GM20000 (cell line): ENCODE data around the gene KCNIP1.

Experiments used
- DNase-seq: peaks from one replicate; pipeline ENCODE4 v3.0.0; 2012; ENCODE audit warnings: low spot score
- TF ChIP-seq, protein P1 (sequence below): IDR thresholded peaks from 2 replicates; pipeline ENCODE4 v1.5.1; 2012; ENCODE audit warnings: mild to moderate bottlenecking, control low read depth; ENCODE audit errors: extremely low read depth, missing control alignments

KCNIP1 gene

DNA sequence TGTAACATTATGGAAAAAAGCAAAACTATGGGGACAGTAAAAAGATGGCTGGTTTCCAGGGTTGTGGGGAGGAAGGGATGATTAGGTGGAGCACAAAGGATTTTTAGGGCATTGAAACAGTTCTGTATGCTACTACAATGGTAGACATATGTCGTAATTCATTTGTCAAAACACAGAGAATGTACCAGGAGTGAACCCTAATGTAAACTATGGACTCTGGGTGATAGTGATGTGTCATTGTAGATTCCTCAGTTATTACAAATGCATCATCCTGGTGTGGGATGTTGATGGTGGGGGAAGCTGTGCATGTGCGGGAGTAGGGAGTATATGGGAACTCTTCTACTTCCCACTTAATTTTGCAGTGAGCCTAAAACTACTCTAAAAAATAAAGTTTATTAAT is 144.7 kb downstream of the KCNIP1 start:
- TF ChIP-seq, protein P1, sequence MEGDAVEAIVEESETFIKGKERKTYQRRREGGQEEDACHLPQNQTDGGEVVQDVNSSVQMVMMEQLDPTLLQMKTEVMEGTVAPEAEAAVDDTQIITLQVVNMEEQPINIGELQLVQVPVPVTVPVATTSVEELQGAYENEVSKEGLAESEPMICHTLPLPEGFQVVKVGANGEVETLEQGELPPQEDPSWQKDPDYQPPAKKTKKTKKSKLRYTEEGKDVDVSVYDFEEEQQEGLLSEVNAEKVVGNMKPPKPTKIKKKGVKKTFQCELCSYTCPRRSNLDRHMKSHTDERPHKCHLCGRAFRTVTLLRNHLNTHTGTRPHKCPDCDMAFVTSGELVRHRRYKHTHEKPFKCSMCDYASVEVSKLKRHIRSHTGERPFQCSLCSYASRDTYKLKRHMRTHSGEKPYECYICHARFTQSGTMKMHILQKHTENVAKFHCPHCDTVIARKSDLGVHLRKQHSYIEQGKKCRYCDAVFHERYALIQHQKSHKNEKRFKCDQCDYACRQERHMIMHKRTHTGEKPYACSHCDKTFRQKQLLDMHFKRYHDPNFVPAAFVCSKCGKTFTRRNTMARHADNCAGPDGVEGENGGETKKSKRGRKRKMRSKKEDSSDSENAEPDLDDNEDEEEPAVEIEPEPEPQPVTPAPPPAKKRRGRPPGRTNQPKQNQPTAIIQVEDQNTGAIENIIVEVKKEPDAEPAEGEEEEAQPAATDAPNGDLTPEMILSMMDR = no peak
- DNase-seq = no peak

DNA sequence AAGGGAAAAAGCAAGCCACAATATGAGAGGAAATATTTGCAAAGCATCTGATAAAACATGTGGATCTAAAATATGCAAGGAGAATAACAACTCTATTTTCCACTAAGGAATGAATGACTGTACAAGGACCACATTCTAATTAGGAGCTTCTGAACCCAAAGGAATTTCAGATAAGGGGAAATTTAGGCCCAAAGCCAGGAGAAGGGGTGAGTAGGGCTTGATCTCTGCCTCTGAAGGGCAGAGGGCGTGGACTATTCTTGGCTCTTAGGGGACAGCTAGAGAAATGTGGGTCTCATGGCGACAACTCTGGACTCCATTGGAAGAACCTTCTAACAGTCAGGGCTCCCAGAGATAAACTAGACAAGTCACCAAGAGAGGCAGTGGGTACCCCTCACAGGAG is 147.0 kb downstream of the KCNIP1 start:
- TF ChIP-seq, protein P1 = no peak
- no peak for DNase-seq

DNA sequence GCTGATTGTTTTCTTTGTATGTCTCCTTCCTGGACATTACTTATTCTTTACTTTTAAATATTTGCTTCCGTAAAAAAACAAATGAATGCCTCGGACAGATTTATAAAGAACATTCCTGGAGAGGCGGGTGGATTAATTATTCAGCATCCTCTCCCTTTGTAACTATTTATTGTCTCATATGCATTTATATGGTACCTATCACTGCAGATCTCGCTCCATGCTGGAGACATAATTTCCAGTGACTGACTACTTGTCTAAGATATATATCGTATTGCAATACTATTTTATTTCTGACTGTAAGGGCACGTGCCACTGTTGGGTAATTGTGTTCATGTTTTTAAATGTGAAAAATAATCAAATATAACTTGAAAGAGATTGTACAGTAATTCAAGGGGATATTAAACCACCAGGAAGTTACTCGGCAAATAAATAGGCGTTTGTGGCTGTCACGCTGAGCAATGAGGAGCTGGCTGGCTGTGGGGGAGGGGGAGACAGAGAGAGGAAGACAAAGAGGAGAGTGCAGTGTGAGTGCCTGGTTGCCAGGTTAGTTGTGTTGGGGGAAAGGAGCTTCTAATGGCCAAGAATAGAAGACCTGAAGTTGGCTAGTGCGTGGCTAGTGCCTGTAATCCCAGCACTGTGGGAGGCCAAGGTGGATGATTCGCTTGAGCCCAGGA is 147.9 kb downstream of the KCNIP1 start:
- DNase-seq = no peak
- TF ChIP-seq, protein P1 = no peak

DNA sequence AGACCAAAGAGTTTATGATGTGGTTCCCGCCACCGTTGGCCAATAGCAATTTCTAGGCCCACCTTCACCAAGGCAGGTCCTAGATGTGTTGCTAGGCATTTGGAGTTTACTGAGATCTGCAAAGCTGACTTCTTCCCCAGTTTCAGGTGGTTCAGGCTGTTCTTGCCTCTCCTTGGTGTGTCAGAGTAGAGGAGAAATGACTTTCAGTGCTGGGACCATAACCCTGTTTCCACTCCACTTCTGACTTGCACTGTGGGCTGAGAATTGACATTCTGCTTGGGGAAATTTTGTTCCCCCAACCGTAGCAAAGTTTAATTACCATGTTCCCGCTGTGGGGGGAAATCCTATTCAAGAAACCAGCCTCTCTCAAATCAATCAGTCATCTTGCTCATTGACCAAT is 151.7 kb downstream of the KCNIP1 start:
- TF ChIP-seq, protein P1 = no peak
- DNase-seq = no peak

DNA sequence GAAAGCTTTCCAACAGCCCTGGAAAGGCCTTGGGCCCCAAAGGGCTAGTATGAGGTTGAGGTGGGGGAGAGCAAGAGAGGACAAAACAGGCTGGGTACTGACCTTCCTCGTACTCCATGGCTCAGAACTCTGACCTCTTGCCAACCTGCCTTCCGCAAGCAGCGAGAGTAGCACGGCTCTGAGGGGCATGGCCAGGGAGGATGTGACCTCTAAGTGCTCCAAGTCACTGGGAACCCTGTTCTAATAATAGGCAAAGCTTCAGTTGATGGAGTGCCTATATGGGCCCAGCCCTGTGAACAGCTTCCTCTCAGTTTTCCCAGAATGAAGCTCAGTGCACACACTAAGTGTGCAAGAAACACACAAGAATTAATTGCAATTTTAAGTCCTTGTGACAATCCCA is 152.1 kb downstream of the KCNIP1 start:
- TF ChIP-seq, protein P1 = no peak
- DNase-seq = no peak

DNA sequence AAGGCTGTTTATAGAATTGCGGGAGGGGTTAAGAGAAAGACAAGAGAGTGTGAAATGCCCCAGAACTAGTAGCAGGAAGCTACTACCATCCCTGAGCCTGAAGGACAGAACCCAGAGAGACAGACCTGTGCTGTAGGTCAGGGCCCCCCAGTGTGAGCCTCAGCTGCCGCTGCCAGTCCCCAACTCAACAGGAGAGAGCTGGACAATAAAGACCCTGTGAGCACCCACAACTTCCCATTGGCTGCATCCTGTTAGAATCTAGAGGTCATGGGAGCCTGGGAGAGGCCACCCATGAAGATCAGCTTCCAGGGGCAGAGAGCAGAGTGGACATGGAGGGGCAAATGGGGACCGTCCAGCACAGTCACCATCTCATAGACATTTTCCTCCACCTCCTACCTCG is 152.5 kb downstream of the KCNIP1 start:
- no peak for DNase-seq
- TF ChIP-seq, protein P1 = no peak

DNA sequence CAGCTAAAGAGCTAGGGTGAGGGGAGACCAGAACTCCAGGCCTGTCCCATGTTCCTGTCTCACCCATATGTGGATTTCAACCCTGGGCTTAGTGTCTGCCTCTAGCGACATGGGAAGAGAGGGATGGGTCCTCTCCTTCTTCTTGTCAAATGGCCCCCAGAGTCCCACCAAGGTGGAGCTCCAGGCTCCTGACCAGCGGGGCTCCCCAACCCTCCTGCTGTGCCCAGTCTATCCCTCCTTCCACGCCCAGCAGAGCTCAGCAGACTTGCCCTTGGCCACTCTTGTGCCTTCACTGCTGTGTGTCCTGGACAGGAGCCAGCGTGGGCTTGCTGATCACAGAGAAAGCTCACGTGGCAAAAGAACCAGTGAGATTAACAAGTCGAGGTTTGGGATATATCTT is 156.7 kb downstream of the KCNIP1 start:
- DNase-seq = no peak
- TF ChIP-seq, protein P1 = no peak
